NCI-H748 (cell line): ENCODE results near the gene TRIO.
"Not testable (repeated sequence)": the region's sequence is repeated elsewhere in the genome, so short reads cannot be mapped to it uniquely, and the experiment has no call there.

ENCODE experiments used
- DNase-seq: peaks from one replicate; lab custom pipeline; 2025; ENCODE audit not compliant: unreplicated experiment; lab: John Stamatoyannopoulos, UW

Gene TRIO

GRCh38 chr5:14142827-14143545, at the start of gene TRIO:
Gene TRIO (plus strand): TSS chr5:14143342. CDS start chr5:14143726, 384 bp downstream.
- DNase-seq = peak; percentile 98

- not testable (repeated sequence) for DNase-seq
Measured at GRCh38 chr5:14097380-14097779, 45.8 kb upstream of the TRIO start.

- DNase-seq = no peak
Measured at GRCh38 chr5:14097998-14098471, 45.1 kb upstream of the TRIO start.

- DNase-seq = no peak
Measured at GRCh38 chr5:14100281-14100680, 42.9 kb upstream of the TRIO start.

GRCh38 chr5:14101922-14102321, 41.2 kb upstream of the TRIO start:
- no peak for DNase-seq

GRCh38 chr5:14102666-14103065, 40.5 kb upstream of the TRIO start:
- DNase-seq = no peak

GRCh38 chr5:14105718-14106410, 37.3 kb upstream of the TRIO start:
- peak; percentile 55 for DNase-seq

GRCh38 chr5:14107536-14107935, 35.6 kb upstream of the TRIO start:
- DNase-seq = no peak

- peak; percentile 90 for DNase-seq
Measured at GRCh38 chr5:14108170-14108996, 34.8 kb upstream of the TRIO start.

- DNase-seq = no peak
Measured at GRCh38 chr5:14109041-14109747, 33.9 kb upstream of the TRIO start.

GRCh38 chr5:14109771-14110170, 33.4 kb upstream of the TRIO start:
- DNase-seq = no peak

- no peak for DNase-seq
Measured at GRCh38 chr5:14110196-14110595, 32.9 kb upstream of the TRIO start.

- DNase-seq = no peak
Measured at GRCh38 chr5:14110680-14111079, 32.5 kb upstream of the TRIO start.

- no peak for DNase-seq
Measured at GRCh38 chr5:14112998-14113652, 30.0 kb upstream of the TRIO start.

GRCh38 chr5:14114615-14115251, 28.4 kb upstream of the TRIO start:
- DNase-seq = no peak

GRCh38 chr5:14115323-14115895, 27.7 kb upstream of the TRIO start:
- no peak for DNase-seq

GRCh38 chr5:14118551-14119320, 24.4 kb upstream of the TRIO start:
- no peak for DNase-seq

- DNase-seq = no peak
Measured at GRCh38 chr5:14120176-14120575, 23.0 kb upstream of the TRIO start.

- no peak for DNase-seq
Measured at GRCh38 chr5:14121552-14121951, 21.6 kb upstream of the TRIO start.
